CD4-positive, alpha-beta T cell treated with Interleukin-17A for 1 hour (primary cell): ENCODE results near the gene SLC35B2.

Source experiments
- DNase-seq: peaks from one replicate; pipeline ENCODE4 v3.0.0-alpha.2; 2020

The SLC35B2 gene

DNA sequence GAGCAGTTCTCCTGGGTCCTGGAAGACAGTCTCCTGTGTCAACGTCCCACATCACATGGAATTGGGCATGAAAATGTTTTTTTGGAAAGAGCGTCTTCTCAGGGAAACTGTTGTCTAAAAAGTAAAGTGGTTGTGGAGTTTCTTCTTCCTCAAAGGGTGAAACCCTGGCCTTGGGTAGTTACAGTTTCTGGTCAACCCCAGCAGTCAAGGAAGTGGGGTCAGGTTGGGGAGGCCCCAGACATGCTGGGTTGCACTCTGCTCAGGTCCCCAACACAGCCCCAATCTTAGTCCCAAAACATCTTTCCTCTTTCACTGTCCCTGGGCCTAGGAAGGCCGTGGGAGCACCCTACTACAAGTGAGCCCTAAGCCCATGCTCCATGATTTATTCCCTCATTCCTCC is 9.0 kb upstream of the SLC35B2 start:
- no peak for DNase-seq

DNA sequence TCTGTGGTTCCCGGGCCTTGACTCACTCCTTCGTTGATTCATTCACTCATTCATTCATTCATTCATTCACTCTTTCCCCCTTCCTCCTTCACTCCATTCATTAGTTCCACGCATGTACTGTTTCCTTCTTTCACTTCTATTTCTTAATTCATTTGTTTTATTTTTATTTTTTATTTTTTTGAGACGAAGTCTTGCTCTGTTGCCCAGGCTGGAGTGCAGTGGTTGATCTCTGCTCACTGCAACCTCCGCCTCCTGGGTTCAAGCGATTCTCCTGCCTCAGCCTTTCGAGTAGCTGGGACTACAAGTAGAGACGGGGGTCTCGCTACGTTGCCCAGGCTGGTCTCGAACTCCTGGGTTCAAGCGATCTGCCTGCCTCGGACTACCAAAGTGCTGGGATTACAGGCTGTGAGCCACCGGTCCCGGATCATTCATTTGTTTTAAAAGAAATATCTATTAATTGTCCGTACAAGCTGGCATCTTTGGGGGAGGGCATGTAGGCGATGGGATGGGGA is 8.4 kb upstream of the SLC35B2 start:
- no peak for DNase-seq

DNA sequence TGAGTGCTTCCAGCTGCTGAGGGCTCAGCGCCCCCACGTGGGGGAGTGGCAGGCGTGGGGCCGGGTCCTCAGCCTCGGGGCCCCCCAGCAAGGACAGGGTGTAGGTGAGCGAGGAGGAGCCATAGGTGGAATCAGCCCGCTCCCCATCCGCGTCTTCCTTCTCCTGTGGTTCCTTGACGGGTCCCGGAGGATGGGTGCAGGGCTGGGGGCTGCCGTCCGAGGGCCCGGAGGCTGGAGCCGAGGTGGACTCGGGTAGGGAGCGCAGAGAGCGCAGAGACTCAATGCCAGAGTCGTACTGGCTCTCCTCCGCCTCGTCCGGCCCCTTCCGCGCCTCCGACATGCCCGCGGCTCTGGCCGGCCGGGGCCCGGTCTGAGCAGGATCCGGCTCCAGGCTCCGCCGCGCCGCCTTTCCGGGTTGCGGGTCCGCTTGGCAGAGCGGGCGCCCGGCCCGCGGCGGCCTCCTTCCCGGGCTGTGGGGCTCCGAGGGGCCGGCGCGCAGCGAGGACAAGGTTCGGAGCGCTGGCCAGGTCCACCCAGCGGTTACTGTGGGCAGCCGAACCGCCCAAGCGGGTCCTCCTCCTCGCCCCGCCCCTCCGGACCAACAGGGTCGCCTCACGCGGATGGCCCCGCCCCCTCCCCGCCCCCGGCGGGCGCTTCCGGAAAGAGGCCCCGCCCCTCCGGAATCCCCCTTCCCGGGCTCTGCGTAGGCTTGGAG is 7.8 kb upstream of the SLC35B2 start, which contains the start of gene NFKBIE:
TSS of gene NFKBIE (minus strand) at position 545 of the 715 bp plus-strand sequence. CDS start at position 340, 205 bp downstream.
- peak; percentile 96 for DNase-seq

DNA sequence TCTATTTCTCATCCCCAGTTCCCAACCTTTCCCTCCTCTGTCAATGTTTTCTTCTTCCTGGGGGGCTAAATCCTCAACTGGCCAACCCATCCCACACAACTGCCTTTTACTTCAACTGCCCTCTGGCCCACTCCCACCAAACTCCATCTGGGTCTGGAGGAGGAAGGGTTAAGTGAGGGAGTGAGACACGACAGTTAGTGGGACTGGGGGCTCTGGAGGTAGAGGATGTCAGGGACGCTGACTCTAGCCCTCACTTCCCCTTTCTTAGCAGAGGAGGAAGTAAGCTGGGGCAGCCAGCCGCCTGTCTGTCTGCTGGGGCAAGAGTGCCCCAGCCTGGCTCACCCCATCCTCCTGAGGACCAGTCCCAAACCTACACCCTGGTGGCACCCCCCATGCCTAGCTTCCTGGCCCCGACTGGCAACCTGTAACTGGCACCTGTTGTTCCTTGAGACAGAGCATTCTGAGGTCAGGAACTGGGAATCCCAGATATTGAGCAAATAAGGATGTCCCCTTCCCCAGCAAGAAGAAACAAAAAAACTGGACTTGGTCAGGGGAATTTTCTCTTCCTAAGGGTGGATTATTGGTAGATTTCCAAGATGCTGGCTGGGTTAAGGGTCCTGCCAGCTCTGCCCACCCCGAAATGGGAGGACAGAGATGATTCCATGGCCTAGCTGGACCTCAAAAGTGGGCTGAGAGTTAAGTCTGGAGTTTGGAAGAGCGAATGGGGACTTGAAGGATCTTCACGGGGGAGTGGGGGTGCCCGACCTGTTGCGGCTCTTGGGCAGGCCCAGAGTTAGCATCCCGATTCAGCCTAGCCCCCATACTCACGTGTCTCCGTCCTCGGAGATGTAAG is 7.1 kb upstream of the SLC35B2 start:
- peak; percentile 64 for DNase-seq

DNA sequence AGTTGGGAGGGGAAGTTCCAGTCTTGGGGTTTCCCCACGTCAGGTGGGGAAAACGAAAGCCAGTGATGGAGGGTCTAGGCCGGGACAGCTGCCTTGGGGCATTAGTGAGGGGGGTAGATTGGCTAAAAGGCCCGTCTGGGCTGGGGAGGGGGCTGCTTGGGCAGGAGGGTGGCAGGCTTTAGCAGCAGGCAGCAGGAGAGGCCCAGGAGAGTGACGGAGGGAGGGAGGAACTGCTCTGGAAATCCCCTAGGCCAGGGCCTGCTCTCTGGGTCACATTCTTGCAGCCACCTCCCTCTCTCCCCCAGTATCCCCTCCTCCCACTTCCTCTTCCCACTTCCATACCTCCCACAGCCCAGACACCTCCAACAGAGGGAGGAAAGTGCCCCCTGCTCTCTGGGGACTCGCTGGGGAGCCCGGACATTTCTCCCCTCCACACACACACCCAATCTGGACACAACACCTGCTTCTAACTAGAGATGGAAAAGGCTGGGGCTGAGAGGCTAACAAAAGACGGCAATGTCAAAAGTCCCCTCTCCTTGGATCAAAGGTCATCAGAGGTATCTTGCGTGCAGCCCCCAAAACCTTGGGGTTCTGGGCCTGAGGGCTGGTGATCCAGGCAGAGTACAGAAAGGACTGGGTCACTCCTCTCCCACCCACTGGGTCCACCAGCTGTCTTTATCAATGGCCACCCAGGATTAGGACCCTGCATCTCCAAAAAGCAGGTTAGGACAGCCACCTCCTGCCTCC is 6.2 kb upstream of the SLC35B2 start:
- DNase-seq = peak; percentile 78

DNA sequence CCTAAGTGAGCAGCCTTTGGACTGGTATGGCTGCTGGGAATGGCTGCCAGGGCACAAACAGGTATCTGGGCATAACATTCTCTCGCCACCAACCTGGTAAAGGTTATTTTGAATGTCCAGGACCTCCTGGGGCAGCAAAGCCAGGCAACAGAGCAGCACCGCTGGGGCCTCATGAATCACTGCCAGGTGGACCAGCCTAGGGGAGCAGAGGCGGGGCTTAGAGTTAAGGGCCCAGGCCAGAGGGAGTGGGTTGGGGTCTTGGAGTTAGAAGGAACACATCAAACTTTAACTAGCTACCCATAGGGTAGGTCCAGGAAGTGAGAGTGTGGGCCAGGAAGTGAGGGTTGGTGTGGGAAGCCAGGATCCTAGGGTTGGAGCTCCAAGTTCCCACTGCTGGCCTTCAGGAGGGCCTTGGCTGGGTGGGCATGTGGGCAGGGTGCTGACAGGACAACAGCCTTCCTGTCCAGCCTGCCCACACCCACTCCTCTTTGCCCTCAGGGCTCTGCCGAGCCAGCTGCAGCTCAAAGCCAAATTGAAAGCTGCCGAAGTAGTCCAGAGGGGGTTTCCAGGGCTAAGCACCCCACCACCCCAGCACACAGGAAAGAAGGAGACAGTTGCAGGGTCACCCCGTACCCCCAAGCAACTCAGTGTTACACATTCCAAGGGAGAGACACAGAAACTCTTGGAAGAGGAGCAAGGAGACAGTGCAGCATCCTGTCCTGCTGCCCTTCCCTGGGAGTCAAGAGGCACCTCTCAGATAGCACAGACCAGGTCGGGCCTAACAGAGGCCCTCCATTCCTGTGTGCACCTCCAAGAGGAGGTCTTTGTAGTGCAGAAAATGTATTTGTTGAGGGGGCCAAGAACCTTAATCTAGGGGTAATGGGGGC is 5.4 kb upstream of the SLC35B2 start:
- DNase-seq = no peak

DNA sequence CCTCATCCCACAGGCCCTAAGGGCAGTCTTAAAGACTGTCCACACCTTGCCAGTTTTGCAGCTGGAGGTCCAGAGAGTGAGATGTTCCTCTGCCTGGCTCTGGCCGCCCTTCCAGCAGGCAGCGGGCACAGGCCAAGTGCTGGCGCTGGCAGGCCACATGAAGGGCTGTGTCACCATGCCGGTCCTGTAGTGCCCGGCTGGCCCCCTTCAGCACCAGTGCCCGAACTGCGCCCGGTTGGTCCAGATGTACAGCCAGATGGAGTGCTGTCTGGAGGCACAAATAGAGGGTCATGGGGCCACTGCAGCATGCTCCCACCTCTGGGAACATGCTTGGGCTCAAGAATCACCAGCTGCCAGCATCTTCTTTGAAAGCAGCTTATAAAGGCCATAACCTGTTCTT is 4.3 kb upstream of the SLC35B2 start:
- no peak for DNase-seq

DNA sequence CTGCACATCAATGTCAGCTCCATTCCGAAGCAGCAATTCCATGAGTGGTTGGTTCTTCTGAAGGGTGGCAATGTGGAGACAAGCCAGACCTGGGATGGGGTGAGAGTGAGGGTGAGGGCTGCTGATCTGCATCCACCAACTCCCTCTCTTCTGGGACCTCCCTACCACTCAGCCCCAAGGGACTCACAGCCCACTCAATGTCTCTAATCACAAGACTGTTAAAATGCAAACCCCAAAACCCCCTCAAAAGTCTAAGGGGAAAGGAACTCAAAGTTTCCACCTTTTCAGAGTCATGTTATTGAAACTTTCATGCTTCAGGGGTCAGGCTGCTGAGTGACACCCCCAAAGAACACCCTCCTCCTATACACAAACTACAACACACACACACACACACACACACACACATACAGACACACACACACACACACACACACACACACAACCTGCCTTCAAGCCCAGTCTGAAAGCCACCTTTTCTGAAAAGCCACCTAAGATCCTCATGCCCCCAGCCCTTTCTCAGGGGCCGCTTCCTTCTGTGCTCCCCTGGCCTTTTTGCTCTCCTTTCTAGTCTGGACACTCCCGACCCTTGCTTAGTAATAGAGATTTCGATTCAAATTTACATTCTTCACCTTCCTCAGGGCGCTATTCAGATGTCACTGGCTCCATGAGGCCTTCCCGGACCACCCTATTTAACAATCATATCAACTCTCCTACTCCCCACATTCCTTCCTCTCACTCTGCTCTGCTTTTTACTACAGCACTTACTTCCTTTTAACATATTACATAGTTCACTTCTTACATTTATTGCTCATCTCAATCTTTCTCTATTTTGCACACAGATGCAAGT is 3.3 kb upstream of the SLC35B2 start:
- DNase-seq = no peak

DNA sequence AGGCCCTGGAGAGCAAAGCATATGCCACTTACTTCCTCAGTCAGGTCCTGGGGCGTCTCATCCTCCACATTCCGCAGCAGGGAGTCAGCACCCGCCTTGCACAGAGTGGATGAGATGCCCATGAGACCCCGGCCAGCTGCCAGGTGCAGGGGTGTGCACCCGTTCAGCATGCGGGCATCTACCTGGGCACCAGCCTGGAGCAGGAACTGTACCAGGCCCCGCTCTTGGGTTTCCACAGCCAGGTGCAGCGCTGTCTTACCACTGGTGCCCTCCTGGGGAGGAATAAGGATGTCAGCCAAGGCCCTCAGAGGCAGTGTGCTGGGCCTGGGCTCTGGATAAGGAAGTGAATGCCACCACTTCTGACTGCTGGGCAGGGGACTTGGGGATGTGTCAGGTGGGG is 2.7 kb upstream of the SLC35B2 start:
- no peak for DNase-seq

DNA sequence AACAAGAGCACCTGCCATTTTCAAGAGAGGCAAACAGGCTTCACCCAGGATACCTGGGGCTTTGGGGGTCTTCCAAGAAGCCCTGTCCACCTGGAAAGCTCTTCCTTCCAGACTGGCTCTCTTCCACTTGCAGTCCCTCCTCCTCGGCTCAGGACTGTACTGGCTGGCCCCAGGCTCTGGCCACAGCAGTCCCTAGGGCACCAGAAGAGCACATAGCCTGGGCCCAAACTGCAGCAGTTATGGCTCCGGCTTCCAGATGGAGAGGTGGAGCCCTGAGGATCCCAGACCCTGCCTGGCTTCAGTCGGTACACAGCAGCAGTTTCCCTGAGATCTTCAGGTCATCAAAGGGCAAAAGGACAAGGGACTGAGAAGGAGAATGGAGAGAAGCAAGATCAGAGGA is 1.6 kb upstream of the SLC35B2 start:
- no peak for DNase-seq

DNA sequence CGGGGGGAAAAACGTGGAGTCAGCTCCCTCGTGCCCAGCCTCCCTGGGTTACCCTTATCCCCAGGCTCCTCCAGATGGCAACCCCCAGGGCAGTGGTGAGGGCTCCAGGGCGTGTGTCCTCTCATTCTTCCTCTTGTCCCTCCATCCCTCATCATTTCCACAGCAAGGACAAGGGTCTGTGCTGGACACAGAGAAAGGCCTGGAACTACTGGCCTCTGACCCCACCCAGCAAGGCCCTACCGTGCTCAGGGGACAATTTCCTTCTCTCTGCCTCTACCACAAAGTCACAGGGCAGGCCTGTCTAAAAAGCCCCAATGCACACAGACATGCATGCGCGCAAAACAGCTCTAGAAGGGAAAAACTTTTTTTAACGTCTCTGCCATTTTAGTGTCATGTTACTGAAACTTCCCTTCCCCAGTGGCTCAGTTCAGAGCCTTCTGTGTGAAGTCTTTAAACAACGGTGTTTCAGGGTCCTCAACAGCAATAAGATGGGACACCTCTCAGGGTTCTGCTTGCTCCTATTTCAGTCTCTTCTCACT is 1.1 kb upstream of the SLC35B2 start:
- peak; percentile 25 for DNase-seq

DNA sequence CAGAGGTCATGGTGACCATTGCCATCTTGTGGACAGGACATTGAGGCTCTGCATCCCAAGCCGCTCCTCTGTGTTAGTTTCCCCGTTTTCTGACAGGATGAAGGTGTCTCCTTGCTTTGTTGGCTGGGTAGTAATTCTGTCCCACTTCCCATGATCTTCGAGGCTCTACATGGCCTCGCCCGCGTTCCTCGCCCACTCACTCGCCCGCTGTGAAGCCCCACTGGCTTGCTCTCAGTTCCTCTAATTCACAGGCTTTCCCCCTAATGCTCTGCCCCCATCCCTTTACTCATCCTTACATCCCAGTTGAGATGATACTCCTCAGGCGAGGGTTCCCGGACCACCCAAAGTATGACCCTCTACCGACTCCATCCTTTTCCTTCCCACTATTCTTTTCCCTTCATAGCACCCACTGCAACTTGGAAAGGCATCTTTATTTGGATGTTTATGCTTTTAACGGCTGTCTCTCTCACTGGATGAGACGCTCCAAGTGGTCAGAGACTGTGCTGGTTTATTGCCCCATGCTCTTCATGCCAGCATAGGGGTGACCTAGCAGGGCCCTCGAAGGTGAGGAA is 511 bp upstream of the SLC35B2 start:
- DNase-seq = peak; percentile 15

DNA sequence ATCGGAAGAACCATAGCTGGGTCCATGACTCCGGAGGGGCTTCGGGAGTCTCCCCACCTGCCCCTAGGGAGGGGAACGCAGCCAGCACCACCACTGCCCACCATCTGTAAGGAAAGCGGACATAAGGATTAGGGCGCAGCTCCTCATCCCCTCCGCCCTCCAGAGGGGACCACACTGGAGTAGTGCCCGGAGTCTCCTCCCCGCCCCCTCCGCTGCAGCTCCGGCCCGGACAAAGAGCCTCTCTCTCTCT is 628 bp downstream of the SLC35B2 start:
- DNase-seq = no peak

DNA sequence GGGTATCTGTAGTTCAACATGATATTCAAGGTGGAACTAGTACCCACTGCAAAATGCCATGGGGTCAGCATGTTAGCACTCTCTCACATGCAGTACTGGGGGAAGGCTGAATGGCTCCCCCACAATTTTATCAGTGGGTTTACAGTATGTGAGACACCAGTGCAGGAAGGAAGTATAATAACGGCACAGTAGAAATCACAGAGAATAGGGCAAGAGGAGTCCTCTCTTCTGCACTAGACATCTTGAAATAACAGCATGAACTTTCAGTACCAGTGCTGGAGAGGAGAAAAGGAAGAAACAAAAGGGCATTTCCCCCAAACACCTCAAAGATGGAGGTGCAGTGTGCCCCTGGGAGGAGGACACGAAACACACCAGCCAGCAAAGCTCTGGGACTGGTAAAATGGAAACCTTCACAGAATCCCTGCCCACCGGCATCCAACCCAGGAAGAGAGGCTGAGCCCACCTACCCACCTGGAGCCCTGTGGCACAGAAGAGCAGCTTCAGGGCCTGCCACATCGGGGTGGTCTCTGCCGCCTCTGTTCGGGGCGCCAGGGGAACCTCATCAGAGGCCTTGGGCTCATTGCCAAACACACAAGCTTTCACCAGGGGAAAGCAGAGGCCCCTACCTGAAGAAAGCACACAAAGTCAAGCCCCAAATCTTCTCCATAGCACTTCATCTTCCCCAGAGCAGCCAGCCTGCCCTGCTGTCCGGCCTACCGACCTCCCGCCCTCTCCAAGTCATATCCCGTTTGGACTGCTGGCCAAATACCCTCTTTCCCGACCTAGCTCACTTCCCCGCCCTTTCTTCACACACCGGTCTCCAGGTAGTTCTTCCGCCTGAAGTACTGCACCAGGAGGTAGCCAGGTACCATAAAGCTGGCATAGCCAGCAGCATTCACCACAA is 1.2 kb downstream of the SLC35B2 start:
- peak; percentile 58 for DNase-seq

DNA sequence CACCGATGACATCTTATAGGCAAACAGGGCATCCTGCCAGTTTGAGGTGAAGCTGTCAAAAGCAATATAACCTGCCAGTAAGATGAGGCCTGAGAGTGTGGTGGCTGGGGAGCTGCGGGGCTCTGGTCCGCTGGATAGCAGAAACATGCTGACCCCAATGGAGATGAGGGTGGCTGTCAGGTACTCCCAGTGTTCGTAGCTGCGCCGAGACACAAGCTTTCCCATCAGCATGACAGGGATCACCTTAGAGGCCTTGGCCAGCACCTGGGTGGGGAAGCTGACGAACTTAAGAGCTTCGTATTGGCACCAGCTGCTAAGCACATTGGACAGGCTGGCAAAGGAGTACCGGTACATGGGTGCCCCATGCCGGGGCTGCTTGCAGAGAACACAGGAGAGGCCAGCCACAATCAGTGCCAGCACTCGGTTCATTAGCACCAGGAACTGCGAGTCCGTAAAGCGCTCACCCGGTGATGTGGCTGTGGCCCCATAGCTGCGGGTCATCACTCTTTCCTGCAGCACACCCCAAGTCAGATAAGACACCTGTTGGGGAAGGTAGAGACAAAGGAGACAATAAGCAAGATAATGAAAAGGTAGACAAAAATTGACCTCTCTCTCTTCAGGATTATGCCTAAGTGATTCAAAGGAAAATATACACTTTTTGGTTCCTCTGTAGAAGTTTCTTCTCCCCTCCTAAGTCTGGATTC is 2.1 kb downstream of the SLC35B2 start:
- no peak for DNase-seq

DNA sequence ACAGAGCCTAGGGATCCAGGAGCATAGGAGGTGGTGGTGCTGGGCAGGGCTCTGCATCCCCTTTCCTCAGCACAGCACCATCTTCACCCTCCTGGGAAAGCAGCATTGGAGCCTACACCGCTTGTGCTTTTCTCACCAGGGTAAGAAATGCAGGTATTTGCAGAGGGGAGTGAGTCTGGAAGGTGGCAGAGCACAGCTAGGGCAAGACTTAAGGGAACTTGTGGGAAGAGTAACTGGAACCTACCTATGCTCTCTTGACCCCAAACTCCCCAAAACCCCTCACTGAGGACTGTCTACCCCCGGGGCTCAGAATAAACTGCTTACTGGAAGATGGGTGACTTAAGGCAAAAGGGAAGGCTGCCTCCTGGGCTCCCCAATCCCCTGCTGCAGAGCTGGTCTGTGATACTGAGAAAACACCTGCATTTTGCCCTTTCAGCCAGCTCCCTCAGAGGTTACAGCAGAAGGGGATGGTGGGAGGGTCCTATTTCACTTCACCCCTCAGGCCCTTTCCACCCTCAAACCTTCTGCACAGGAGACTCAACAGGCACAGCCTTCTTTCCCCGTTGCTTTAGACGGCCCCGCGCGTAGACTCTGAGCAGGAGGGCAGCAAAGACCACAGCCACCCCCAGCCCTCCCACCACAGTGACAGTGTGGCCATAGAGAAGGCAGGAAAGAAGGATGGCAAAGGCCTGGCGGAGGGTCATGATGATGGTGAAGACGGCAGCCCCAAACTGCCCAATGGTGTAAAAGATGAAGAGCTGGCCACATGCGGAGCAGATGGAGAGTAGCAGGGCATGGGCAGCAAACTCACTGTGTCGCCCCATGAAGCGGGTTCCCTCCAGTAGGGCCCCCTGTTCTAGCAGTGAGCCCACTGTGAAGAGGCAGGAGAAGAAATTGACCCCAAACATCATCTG is 2.9 kb downstream of the SLC35B2 start:
- DNase-seq = peak; percentile 58

DNA sequence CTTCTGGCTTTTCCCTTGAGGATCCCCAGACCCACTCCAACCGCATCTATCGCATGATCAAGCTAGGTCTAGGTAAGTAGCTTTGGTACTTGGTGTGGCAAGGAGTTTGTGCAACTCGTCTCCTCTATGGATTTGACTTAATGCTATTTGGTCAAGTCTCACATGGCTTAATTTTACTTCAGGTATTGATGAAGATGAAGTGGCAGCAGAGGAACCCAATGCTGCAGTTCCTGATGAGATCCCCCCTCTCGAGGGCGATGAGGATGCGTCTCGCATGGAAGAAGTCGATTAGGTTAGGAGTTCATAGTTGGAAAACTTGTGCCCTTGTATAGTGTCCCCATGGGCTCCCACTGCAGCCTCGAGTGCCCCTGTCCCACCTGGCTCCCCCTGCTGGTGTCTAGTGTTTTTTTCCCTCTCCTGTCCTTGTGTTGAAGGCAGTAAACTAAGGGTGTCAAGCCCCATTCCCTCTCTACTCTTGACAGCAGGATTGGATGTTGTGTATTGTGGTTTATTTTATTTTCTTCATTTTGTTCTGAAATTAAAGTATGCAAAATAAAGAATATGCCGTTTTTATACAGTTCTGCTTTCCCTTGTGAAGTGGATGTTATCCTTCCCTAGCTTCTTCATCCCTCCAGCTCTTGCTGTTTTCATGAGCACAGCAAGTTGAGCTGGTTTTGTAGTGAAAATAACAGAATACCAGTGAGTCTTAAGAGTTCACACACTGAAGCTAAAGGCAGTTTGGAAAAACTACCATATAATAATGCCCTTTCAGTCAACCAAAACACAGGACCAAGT is 3.8 kb downstream of the SLC35B2 start:
- peak; percentile 73 for DNase-seq
